Skeletal muscle cell (primary cell): ENCODE measurements around the gene CHMP6.

Source experiments
- DNase-seq: peaks from one replicate; pipeline ENCODE4 v3.0.0-alpha.2; 2010; ENCODE audit warnings: low read depth
- H3K4me3 ChIP-seq: 2 replicates; pipeline ENCODE4 v1.5.1; 2011; ENCODE audit warnings: low read depth, mild to moderate bottlenecking, control low read depth, low read length, moderate library complexity

Gene CHMP6

GRCh38 chr17:80955671-80956280 lies 35.9 kb upstream of the CHMP6 start:
- no peak overlapping the region for H3K4me3 ChIP-seq
- no peak for DNase-seq

GRCh38 chr17:80956321-80957190 lies 35.1 kb upstream of the CHMP6 start:
- DNase-seq = no peak
- H3K4me3 ChIP-seq = no peak overlapping the region

DNA sequence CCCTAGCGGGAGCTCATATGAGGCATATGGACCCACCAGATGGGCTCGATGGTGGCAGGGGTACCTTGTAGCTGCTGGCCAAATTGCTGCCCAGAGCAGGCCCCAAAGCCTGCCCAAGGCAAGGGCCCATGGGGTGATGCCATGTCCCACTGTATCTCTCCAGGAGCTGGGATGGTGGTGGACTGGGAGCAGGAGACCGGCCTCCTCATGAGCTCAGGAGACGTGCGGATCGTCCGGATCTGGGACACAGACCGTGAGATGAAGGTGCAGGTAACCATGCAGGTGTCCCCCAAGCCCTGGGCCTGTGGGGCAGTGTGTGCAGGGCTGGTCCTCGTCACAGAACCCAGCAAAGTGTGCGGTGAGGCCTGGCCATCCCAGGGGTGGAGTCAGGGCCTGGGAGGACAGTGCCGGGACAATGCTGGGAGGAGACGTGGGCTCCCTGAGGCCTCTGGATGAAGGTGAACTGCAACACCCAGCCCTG lies 34.1 kb upstream of the CHMP6 start:
- DNase-seq = no peak
- H3K4me3 ChIP-seq = no peak overlapping the region

DNA sequence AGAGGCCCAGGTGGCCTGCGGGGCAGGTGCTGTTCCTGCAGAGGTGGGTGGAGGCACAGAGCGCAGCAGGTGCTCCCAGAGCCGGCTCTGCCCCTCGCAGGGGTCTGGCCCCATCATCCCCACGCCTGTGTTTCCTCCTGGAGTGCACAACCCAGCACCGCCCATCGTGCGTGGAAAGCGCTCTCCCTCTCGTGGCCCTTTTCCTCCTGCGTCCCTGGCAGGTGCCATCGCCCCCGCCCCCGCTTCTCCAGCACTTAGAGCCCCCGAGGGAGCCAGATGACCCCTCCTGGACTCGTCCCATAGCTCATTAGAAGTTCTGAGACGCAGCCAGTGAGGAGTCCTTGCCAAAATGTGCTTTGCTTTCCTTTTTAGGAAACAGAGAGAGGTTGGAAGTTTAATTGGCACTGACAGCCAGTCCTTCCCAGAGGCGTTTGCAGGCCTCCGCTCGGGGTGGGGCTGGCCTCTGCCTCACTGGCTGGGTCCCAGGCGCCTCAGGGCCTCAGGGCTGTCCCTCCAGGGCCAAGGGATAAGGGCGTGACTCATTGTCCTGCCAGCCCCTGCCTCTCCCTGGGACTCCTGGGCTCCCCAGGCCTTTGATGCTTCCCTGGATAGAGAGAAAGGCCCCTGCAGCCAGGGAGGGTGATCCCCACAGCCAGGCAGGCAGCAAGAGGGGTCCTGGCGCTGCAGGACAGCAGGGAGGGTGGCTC lies 32.2 kb upstream of the CHMP6 start:
- no peak for DNase-seq
- no peak overlapping the region for H3K4me3 ChIP-seq

- no peak overlapping the region for H3K4me3 ChIP-seq
- no peak for DNase-seq
These were observed 31.4 kb upstream of the CHMP6 start for GRCh38 chr17:80960037-80960796.

DNA sequence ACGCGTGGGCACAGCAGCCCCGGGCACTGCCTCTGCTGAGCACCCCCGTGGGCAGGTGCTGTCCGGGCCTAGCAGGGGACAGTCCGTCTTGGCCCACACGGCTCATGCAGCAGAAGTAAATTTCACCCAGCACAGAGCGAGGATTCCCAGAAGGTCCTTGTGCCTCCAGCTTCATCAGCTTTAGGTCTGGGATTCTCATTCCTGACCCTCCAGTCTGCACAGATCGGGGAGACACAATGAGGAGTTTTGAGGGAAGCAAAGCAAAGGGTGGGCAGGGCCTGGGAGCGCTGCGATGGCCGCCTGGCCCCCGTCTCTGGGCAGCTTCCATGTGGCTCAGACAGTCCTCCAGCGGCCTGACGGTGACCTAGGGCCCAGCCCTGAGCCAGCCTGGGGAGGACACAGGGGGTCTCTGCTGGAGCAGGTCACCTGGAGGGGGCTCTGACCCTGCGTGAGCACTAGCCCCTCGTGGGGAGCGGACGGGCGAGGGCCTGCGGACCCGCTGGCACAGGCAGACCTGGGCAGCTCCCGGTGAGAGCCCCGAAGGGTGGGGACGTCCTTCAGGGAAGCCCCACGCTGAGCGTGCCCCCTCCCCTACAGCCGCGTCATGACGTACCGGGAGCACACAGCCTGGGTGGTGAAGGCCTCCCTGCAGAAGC lies 30.7 kb upstream of the CHMP6 start:
- no peak for DNase-seq
- H3K4me3 ChIP-seq = no peak overlapping the region

DNA sequence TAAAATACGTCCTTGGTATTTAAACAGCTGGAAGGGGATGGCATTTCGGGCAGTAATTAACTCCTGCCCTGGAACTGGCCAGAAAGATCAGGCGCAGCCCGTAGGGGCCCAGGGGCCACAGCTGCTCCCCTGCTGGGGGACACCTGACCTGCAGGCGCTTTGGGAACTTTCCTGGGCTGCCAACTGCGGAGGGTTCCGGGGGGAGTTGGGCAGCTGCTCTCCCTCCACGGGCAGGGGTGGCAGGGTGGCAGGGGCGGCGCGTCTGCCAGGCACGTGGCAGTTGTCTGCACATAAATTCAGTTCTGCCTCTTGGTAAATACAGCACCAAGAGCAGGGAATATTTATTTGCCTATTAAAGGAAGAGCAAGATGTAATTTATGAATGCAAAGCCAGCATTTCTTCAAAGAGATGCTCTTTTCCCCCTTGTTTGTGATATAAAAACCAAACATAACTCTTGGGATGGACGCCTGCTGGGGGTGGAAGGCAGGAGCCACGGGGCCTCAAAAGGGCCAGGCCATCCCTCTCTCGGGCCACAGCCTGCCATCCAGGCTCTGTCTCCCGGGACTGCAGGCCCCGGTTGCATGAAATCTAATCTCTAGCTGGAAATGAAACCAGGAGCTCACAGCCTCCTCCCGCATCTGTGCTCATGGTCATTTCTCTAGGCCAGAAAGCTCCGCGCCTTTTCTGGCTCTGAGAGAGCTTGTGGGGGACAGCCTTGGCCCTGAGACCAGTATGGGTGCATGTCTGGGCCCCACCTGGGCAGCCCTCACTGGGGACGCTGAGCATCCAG lies 29.9 kb upstream of the CHMP6 start:
- no peak overlapping the region for H3K4me3 ChIP-seq
- no peak for DNase-seq

DNA sequence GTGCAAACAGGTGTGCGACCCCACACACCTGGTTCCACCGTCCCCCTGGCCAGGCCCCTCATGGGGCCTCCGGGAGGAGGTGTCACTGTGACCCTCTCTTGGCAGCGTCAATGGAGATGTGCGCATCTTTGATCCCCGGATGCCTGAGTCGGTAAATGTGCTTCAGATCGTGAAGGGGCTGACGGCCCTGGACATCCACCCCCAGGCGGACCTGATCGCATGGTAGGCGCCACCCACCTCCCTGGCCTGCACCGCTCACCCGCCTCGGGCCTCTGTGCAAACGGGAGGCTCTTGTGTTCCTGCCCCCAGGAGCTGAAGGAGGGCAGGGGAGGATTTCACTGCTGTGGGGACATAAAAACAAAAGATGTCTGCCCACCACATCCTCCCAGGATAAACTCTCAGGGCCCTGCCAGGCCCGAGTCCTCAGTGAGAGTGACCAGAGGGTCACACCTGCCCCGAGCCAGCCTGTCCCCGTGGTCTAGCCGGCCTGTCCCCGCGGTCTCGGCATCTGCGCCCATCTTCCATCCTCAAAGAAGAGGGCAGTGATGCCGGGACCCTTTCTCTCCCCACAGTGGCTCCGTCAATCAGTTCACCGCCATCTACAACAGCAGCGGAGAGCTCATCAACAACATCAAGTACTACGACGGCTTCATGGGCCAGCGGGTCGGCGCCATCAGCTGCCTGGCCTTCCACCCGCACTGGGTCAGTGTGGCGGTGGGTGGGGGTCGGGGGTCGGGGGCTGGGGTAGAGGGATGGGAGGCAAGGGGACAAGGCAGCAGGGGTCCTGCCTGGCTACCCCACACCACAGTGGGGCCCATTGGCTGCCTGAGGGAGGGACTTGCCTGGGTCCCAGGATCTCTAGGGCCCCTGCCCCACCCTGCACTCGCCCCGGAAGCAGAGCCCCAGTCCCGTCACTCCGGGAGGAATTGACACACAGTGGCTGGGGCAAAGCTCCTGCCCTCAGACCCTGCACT lies 29.0 kb upstream of the CHMP6 start:
- H3K4me3 ChIP-seq = no peak overlapping the region
- no peak for DNase-seq

DNA sequence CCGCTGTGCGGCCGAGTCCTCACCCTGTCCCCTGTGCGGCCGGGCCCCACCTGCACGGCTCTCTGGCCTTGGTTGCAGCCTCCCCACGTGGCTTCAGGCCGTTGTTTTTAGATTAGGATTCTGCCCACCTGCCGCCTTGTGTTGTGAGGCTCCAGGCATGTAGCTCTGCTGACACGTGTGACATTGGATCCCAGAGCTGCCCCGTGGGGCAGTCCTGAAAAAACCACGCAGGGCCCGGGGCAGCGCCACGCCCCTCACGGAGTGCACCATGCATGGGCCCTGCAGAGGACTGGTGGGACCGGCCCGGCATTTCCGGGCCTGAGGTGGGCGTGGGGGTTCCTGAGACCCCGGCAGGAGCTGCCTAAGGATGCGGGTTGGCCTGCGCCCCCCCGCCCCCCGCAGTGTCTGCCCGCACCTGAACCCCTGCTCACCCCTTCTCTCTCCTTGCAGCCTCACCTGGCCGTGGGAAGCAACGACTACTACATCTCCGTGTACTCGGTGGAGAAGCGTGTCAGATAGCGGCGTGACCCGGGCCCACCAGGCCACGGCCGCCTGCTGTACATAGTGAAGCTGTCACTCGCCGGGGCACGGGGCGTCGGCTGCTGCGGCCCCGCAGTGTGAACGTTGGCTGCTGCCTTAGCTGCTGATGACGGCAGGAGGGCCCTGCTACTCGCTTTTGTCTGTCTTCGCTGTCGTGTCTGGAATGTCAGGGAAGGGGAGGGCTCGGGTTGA lies 27.7 kb upstream of the CHMP6 start:
- H3K4me3 ChIP-seq = no peak overlapping the region
- DNase-seq = no peak

GRCh38 chr17:80964544-80964856 lies 27.1 kb upstream of the CHMP6 start:
- no peak for DNase-seq
- H3K4me3 ChIP-seq = no peak overlapping the region

DNA sequence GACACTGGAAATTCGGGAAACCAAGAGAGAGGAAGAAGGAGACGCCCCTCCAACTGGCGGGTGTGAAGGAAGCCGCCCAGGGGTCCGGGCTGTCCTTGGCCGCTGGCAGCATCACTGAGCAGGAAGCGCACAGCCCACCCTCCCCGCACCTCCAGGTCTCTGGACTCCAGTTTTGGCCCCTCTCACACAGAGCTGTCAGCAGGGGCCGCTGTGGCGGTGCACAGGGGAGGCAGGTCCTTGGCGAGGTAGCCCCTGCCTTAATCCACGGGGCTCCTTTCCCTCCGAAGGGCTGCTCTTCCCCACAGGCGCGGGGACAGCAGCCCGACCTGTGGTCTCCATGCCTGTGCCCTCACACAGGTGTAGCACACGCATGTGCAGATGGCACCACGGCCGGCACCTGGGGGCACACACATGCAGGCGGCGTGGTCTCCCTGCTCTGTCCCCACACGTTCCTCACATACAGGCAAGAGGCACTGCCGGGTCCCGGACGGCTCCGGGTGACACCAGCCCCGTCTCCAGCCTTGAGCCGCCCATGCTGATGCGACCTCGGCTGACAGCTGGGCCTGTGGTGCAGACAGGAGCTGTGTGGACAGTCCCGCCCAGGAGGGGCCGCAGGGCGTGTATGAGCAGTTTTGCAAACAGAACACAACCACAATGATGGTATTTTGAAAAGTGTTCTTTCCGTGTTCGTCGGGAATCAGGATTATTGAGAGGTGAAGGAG lies 26.6 kb upstream of the CHMP6 start:
- no peak overlapping the region for H3K4me3 ChIP-seq
- no peak for DNase-seq

- no peak overlapping the region for H3K4me3 ChIP-seq
- DNase-seq = no peak
These were observed 26.0 kb upstream of the CHMP6 start for GRCh38 chr17:80965606-80966005.

DNA sequence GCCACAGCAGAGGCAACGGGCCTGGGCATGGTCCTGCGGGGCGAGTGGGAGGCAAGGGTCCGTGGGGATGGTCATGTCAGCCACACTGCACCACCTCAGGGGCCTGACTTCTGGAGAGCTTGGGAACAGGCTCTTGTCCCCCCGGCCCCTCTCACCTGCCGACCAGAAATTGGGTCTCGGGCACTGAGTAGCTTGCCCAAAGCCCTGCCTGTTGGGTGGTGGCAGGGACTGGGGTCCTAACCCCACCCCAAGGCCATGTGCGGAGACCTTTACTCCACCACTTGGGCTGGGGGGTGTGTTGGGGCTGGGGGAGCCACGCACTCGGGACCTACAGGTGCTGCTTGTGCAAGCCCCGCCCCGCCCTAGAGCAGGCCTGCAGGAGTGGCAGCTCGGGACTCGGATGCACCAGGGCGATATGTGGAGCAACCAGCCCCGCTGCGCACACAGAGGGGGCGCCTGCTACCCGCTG lies 24.2 kb upstream of the CHMP6 start:
- no peak for DNase-seq
- H3K4me3 ChIP-seq = no peak overlapping the region

- no peak overlapping the region for H3K4me3 ChIP-seq
- no peak for DNase-seq
These were observed 23.0 kb upstream of the CHMP6 start for GRCh38 chr17:80968602-80969029.

DNA sequence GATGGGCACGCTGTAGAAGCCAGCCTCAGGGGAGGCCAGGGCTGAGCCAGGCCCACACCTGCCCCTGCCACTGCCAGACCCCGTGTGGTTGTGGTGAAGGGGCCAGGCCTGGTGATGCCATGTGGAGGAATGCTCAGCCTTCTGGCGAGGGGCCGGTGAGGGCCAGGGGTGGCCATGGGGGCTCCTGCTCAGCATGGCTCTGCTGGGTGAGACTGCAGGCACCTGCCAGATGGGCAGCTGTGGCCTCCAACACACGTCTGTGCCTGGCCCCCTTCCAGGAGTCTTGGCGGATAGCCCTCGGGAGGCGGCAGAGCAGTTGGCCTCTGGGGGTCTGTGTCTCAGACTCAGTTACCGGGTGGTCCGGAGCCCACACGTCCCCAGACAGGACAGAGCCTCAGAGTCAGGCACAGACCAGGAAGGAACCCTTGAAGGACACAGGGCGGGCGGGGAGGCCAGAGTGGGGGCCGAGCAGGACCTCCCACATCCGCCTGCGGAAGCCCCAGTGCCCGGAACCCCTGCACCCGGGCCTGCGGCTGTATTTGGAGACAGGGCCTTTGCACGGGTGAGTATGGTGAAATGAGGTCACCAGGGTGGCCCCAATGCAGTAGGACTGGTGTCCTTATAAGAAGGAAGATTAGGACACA lies 22.5 kb upstream of the CHMP6 start:
- no peak overlapping the region for H3K4me3 ChIP-seq
- DNase-seq = no peak

GRCh38 chr17:80969674-80970043 lies 22.0 kb upstream of the CHMP6 start:
- no peak overlapping the region for H3K4me3 ChIP-seq
- DNase-seq = no peak
